Left cardiac atrium (tissue), 4 donors: ENCODE results near the gene CBFB. TPM values are rescaled to one million over a fixed set of nuclear protein-coding genes. Genes with fewer than 3 reads are reported as not detected.

Experiments used
- ATAC-seq, 2 donors: fragments of 200-7000 bp; cut with Tn5 transposase; one replicate each; pipeline ENCODE4 v1.9.1; 2020; ENCODE audit warnings: mild to moderate bottlenecking in 2 of 2, moderate library complexity in 2 of 2
- DNase-seq: peaks from one replicate; pipeline ENCODE4 v3.0.0-alpha.2; 2020
- intact Hi-C, 2 donors: fragments of 100-400 bp; cut with DNase I; formaldehyde crosslinking; loops; one replicate each; pipeline versions ENCODE4 v1.14.1 to v1.15.1; 2022 to 2023
- total RNA-seq, 2 donors: library from RNA; stranded (reverse); fragmentation: NEBNext Ultra II Directional; extraction: Animal tissue kit (Norgen Biotek cat#: 25700); gene quantifications; one replicate each; pipeline ENCODE4 v1.2.1, GENCODE V29; 2021
- donor health status: DM: no; HTN: yes; CAD: no.
- donor health status: DM: no; HTN: yes; CAD: no; lungs with severe emphysema.
- donor health status: DM: yes; HTN: yes; CAD: no.
- donor health status: Dilated cardiomyopathy.

CBFB gene
- total RNA-seq, 2 donors from 2014 or later: 29.2 to 34.6 TPM

DNA sequence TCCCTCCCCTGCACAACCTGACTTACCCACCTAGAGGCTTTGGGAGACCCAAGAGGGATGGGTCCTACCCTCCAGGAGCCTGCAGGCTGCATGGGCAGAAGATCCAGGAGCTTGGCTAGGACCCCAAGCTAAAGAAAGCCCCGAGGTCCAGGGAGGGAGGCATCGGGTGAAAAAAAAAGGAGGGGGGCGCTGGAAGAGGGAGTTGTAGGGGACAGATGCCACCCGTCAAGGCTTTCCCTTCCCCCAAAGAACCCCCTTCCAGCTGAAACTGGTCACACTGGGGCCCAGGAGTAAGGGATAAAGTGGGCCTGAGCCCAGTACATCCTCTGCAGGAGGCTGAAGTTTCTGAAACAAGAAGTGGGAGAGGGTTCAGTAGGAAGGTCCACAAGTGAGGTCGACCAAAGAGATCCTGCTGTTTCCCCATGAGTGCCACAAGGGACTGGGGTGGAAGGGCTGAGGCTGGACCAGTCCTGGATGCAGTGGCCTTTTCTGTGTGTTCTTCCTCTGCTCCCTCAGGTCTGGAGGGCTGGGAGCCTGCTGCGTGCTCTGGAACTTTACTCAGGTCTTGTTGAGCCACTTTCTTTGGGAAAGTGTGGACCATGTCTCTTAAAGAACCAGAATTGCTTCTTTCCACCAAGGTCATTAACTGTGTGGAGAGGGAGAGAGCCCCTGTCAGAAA, 14.2 kb upstream of the CBFB start:
- DNase-seq: no peak
- ATAC-seq: no peak
- intact Hi-C loops: no loop called here

DNA sequence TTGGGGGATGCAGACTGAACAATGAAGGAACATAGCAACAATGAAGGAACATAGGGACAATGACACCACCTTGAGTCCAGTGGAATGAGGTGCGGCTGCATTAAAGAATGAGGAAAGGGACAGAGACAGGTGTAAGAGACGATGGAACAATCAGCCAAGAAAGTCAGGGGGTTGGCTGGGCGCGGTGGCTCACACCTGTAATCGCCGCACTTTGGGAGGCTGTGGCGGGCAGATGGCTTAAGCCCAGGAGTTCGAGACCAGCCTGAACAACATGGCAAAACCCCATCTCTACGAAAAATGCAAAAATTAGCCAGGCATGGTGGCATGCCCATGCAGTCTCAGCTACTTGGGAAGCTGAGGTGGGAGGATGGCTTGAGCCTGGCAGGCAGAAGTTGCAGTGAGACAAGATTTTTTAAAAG, 13.6 kb upstream of the CBFB start:
- DNase-seq (no peak), ATAC-seq (no peak)
- intact Hi-C loops: no loop called here

DNA sequence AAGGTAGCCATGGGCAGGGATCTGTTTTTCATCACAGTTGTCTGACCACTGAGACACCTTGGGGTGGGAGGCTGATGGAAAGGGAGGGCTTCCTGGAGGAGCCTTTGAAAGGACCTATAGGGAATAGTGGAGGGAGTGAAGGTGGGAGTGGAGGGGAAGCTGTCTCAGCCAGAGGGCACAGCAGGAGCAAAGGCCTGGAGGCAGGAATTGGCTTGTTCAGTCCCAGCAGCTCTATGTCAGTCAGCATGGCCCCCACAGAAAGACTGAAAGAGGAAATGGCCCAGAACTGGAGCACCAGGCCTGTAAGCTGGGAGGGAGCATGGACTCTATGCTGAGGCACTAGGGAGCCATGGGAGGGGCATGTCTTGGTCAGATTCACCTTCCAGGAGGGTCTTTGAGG, 12.8 kb upstream of the CBFB start:
- DNase-seq (no peak), ATAC-seq (no peak)
- intact Hi-C loops: no loop called here

GRCh38 chr16:67016681-67017420, 12.1 kb upstream of the CBFB start:
- DNase-seq: no peak
- intact Hi-C loops: no loop called here
- ATAC-seq: no peak

DNA sequence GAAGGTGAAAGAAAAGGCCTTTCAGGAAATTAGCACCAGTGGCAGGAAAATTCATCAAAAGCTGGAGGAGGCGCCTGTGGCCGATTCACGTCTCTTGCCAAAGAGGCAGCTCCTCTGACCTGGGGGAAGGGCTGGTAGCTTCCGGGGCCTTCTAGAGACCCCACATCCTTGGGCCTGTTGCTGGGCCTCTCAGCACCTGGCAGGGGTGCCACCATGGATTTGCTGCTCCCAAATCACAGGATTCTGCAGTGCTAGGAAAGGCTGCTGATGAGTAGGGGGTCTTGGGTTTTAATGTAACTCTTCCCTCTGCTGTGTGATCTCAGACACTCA, 11.6 kb upstream of the CBFB start:
- ATAC-seq: no peak
- no peak for DNase-seq
- intact Hi-C loops: no loop called here

DNA sequence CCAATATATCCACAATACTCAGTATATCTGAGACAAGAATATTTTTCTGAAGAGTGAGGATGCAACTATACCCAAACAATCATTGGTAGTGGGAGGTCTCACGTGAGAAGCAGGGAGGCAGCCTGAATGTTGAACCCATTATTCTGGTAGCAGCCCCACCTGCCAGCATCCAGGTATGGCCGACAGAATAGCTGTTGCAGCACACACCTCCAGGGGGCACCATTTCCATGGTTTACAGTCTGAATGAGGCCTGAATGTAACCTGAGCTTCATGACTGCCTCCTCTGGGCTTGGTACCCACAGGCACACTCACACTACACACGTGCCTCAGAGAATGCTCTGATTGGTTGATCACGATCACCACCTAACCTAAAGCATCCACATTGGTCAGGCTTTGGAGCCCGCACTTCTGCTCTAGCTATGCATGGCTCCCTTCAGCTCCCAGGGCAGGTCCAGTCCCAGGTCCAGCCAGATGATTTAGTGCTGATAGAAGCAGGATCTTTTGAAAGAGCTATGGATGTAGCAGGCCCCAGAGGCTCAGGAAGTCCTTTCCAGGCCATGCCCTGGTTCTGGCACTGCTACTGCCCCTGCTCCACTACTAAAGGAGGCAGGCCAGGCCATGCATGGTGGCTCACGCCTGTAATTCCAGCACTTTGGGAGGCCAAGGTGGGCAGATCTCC, 11.0 kb upstream of the CBFB start:
- peak; percentile 41 for DNase-seq
- intact Hi-C loops: no loop called here
- ATAC-seq: peak in 1 of 2 donors; percentile 63

GRCh38 chr16:67019171-67019570, 9.8 kb upstream of the CBFB start:
- intact Hi-C loops: no loop called here
- ATAC-seq: no peak
- DNase-seq: no peak

- ATAC-seq (no peak), DNase-seq (no peak)
- intact Hi-C loops: no loop called here
These were observed 7.6 kb upstream of the CBFB start for GRCh38 chr16:67021321-67021720.

- no peak for ATAC-seq
- DNase-seq: no peak
- intact Hi-C loops: no loop called here
These were observed 6.3 kb upstream of the CBFB start for GRCh38 chr16:67022531-67023214.

DNA sequence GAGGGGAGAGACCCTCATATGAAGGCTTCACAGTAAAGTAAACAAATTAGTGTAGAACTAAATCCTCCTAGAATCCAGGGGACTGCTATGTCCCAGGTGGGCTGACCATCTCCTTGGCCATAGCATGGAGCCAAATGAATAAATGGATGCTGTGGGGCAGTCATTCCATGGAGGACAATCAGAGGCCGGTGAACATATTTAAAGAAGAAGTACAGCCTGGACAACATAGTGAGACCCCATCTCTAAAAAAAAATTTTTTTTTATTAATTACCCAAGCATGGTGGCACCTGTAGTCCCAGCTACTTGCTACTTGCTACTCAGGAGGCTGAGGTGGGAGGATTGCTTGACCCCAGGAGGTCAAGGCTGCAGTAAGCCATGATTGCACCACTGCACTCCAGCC, 5.3 kb upstream of the CBFB start:
- DNase-seq (no peak), ATAC-seq (no peak)
- intact Hi-C loops: no loop called here

- no peak for DNase-seq
- no peak for ATAC-seq
- intact Hi-C loops: no loop called here
These were observed 4.4 kb upstream of the CBFB start for GRCh38 chr16:67024384-67025209.

DNA sequence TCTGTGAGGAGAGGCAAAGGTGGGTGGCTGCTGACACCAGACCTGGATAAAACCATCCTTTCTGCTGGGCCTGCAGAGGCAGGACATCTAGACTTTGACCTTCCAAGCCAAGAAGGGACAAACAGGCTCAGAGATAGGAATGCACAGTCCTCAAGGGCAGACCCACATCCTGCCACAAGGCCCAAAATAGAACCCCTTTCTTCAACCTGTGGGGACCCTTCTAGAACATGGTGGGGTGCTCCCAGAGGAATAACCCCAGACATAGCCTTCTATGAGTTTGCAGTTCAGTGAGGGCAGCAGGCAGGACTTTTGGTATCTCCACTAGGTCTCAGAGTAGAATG, 3.8 kb upstream of the CBFB start:
- ATAC-seq: no peak
- intact Hi-C loops: no loop called here
- no peak for DNase-seq

DNA sequence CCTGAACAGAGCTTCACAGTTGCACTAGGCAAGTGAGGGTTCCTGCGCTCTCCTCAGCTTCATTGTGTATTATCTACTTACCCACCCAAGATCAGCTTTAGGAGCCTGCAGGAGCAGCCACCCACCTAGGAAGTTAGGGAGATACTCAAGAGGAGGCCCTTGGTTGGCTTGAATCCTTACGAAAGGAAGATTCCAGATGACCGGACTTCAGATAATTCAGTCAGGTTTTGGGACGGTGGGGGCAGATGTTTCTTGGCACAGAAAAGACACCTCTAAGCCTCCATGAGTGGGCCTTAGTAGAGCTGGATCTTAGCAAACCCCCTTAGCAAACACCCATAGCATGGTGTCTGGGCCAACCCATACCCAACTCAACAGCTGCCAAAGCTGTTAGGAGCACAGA, 2.4 kb upstream of the CBFB start:
- DNase-seq: no peak
- intact Hi-C loops: no loop called here
- ATAC-seq: no peak

GRCh38 chr16:67027046-67027445, 1.9 kb upstream of the CBFB start:
- intact Hi-C loops: no loop called here
- ATAC-seq (no peak), DNase-seq (no peak)

DNA sequence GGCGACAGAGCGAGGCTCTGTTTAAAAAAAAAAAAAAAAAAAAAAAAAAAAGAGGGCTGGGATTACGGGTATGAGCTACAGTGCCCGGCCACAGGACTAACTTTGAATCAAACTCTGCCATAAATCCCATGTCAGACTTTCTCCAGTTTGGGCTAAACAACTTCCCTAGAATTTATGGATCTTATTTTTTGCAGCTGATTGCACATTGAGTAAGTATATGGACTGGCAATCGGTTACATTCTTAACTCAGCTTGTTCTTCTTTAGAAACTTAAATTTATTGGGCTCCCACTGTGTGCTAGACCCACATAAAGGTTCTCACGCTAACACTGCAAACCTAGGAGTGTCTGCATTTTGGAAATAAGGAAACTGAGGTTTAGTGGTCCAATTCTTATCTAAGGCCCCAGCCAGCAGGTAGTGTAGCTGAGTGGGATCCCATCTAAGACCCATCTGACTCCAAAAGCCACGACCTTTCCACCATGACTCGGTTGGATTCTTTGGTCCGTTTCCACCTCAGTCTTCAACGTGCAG, 718 bp upstream of the CBFB start:
- ATAC-seq: no peak
- intact Hi-C loops: no loop called here

DNA sequence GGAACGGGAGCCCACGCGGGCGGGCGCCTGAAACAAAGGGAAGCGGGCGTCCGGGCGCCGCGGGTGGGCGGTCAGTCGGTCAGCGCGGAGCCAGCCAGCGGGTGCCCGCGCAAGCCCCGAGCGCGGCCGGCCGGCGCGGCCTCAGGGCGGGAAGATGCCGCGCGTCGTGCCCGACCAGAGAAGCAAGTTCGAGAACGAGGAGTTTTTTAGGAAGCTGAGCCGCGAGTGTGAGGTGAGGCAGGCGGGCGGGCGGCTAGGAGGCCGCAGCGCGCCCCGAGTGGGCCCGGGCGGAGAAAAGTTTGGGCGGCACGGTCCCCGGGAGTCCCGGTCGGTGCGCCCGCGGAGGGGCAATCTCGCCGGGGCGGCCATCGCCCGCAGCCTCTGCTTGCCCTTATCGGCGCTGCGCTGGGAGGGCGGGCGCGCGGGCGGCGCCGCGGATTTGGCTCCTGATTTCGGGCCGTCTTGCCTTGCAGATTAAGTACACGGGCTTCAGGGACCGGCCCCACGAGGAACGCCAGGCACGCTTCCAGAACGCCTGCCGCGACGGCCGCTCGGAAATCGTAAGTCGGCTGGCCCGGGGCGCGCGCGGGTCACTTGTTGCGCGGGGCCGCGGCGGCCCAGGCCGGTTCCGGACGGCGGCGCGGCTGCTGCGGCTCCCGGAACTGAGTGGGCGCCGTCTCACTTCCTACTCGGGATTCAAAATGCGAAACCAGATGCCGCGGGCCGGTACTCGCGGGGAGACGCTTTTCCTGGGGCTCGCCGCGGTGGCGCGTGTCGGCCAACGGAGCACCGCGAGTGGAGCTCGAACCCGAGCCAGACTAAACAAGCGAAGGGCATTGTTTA, 526 bp downstream of the CBFB start:
- intact Hi-C loops: no loop called here
- peak; percentile 79 for DNase-seq

More for the DNA sequence above, 718 bp upstream of the CBFB start:
- no peak for DNase-seq

GRCh38 chr16:67030221-67030962, 1.4 kb downstream of the CBFB start:
- intact Hi-C loops: no loop called here
- no peak for ATAC-seq
- DNase-seq: no peak

More for the DNA sequence above, 526 bp downstream of the CBFB start:
- ATAC-seq: peak; percentile 71 to 73

GRCh38 chr16:67034487-67034886, 5.5 kb downstream of the CBFB start:
- DNase-seq (no peak), ATAC-seq (no peak)
- intact Hi-C loops: no loop called here
